Ishikawa (cell line): Measurements from ENCODE around the gene SEMA6A.

Experiments
- EGR1 ChIP-seq: IDR thresholded peaks from 2 replicates; pipeline ENCODE4 v1.6.1; 2012
- EP300 ChIP-seq: IDR thresholded peaks from 2 replicates; pipeline ENCODE4 v1.6.1; 2012; ENCODE audit warnings: borderline replicate concordance
- FOXM1 ChIP-seq: IDR thresholded peaks from 2 replicates; pipeline ENCODE4 v1.6.1; 2012; ENCODE audit warnings: low read depth, borderline replicate concordance
- NFIC ChIP-seq: IDR thresholded peaks from 2 replicates; pipeline ENCODE4 v1.6.1; 2012
- TAF1 ChIP-seq: IDR thresholded peaks from 2 replicates; pipeline ENCODE4 v1.6.1; 2012; ENCODE audit warnings: low read depth, mild to moderate bottlenecking
- USF1 ChIP-seq: IDR thresholded peaks from 2 replicates; pipeline ENCODE4 v1.6.1; 2012
- YY1 ChIP-seq: IDR thresholded peaks from 2 replicates; pipeline ENCODE4 v1.6.1; 2012; ENCODE audit warnings: low read depth
- TF ChIP-seq, protein P1 (sequence below): IDR thresholded peaks from 2 replicates; pipeline ENCODE4 v1.6.1; 2012; ENCODE audit warnings: low read depth, mild to moderate bottlenecking

DNA sequence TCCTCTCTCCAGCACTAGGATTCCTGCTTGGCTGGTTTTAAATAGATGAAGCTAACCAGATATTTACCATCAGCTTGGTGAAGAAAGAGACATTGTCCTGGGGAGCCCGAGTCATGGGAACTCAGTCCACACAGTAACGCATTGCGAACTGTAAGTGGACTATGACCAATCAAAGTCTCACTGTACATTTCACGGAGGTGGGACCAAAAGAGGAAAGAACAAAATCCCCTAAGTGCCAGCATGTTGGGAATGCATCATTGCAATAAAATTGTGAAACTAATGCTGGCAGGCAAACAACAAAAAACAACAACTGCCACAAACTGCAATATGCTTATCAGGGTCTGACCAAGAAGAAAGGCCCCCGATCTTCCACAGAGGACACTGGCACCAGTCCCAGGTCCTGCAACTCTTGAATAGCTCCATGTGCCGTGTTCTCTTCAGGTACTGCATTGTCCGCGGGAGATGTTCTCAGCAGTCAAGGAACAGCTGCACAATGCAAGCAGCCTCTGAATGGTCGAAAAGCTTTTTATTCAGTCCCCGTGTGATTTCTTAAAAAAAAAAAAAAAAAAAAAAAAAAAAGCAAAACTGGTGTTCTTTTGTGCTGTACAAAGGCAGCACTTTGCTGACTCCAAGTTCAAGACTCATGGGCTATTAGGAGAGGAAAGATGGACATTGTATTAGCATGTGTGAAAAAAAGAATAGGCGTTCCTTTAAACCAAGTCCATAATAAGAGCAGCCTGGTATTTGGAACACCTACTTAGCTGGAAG, 38.1 kb downstream of the SEMA6A start:
- TF ChIP-seq EGR1 (no peak), EP300 (no peak), NFIC (no peak), TAF1 (no peak), YY1 (no peak), FOXM1 (no peak), USF1 (no peak)
- TF ChIP-seq, protein P1, sequence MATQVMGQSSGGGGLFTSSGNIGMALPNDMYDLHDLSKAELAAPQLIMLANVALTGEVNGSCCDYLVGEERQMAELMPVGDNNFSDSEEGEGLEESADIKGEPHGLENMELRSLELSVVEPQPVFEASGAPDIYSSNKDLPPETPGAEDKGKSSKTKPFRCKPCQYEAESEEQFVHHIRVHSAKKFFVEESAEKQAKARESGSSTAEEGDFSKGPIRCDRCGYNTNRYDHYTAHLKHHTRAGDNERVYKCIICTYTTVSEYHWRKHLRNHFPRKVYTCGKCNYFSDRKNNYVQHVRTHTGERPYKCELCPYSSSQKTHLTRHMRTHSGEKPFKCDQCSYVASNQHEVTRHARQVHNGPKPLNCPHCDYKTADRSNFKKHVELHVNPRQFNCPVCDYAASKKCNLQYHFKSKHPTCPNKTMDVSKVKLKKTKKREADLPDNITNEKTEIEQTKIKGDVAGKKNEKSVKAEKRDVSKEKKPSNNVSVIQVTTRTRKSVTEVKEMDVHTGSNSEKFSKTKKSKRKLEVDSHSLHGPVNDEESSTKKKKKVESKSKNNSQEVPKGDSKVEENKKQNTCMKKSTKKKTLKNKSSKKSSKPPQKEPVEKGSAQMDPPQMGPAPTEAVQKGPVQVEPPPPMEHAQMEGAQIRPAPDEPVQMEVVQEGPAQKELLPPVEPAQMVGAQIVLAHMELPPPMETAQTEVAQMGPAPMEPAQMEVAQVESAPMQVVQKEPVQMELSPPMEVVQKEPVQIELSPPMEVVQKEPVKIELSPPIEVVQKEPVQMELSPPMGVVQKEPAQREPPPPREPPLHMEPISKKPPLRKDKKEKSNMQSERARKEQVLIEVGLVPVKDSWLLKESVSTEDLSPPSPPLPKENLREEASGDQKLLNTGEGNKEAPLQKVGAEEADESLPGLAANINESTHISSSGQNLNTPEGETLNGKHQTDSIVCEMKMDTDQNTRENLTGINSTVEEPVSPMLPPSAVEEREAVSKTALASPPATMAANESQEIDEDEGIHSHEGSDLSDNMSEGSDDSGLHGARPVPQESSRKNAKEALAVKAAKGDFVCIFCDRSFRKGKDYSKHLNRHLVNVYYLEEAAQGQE = no peak
